OCI-M1 (cell line): ENCODE results near the gene ZBTB8A.
"Not testable (repeated sequence)": the region's sequence is repeated elsewhere in the genome, so short reads cannot be mapped to it uniquely, and the experiment has no call there.

Experiments used
- DNase-seq: peaks from one replicate; lab custom pipeline; 2025; lab: John Stamatoyannopoulos, UW

Gene ZBTB8A

GRCh38 chr1:32536764-32537163 lies 2.5 kb upstream of the ZBTB8A start:
- DNase-seq: no peak

- no peak for DNase-seq
Measured at GRCh38 chr1:32539584-32540571, 651 bp downstream of the ZBTB8A start.

GRCh38 chr1:32540605-32541004 lies 1.4 kb downstream of the ZBTB8A start:
- peak; percentile 27 for DNase-seq

GRCh38 chr1:32541064-32541566 lies 1.9 kb downstream of the ZBTB8A start:
- no peak for DNase-seq

- no peak for DNase-seq
Measured at GRCh38 chr1:32546611-32547010, 7.4 kb downstream of the ZBTB8A start.

- DNase-seq: no peak
Measured at GRCh38 chr1:32549616-32550015, 10.4 kb downstream of the ZBTB8A start.

- no peak for DNase-seq
Measured at GRCh38 chr1:32554288-32554687, 15.1 kb downstream of the ZBTB8A start.

- not testable (repeated sequence) for DNase-seq
Measured at GRCh38 chr1:32557035-32557434, 17.8 kb downstream of the ZBTB8A start.

- no peak for DNase-seq
Measured at GRCh38 chr1:32557812-32558211, 18.6 kb downstream of the ZBTB8A start.

- DNase-seq: no peak
Measured at GRCh38 chr1:32568929-32569328, 29.7 kb downstream of the ZBTB8A start.

- DNase-seq: no peak
Measured at GRCh38 chr1:32580348-32581017, 41.3 kb downstream of the ZBTB8A start.

- no peak for DNase-seq
Measured at GRCh38 chr1:32592943-32593342, 53.7 kb downstream of the ZBTB8A start.

- DNase-seq: no peak
Measured at GRCh38 chr1:32600034-32600433, 60.8 kb downstream of the ZBTB8A start.

GRCh38 chr1:32605711-32606424 lies 66.6 kb downstream of the ZBTB8A start:
- DNase-seq: no peak

GRCh38 chr1:32606565-32607371 lies 67.5 kb downstream of the ZBTB8A start:
- no peak for DNase-seq

GRCh38 chr1:32609180-32609579 lies 70.0 kb downstream of the ZBTB8A start:
- no peak for DNase-seq

- no peak for DNase-seq
Measured at GRCh38 chr1:32611859-32612188, 72.6 kb downstream of the ZBTB8A start.

- peak; percentile 77 for DNase-seq
Measured at GRCh38 chr1:32612189-32612881, 73.1 kb downstream of the ZBTB8A start.

GRCh38 chr1:32613472-32613871 lies 74.2 kb downstream of the ZBTB8A start:
- no peak for DNase-seq

- peak; percentile 9 for DNase-seq
Measured at GRCh38 chr1:32618673-32619221, 79.5 kb downstream of the ZBTB8A start.
